Subcutaneous abdominal adipose tissue (tissue), 5 donors: ENCODE results near the gene IL1RAPL1.

Source experiments
- H3K27ac ChIP-seq: one replicate; pipeline ENCODE4 v1.7.0; 2013; ENCODE audit warnings: low read depth, mild to moderate bottlenecking, inconsistent platforms, low read length, moderate library complexity
- H3K27me3 ChIP-seq, 5 donors: one replicate each; pipeline ENCODE4 v1.7.0; 2013; ENCODE audit warnings: low read length in 5 of 5, inconsistent platforms in 1 of 5; ENCODE audit not compliant: control insufficient read depth in 5 of 5, insufficient read depth in 4 of 5
- H3K36me3 ChIP-seq, 5 donors: one replicate each; pipeline ENCODE4 v1.7.0; 2013; ENCODE audit warnings: low read length in 5 of 5; ENCODE audit not compliant: control insufficient read depth in 5 of 5, insufficient read depth in 5 of 5
- H3K4me1 ChIP-seq, 5 donors: one replicate each; pipeline ENCODE4 v1.7.0; 2013; ENCODE audit warnings: low read length in 5 of 5, mild to moderate bottlenecking in 3 of 5, moderate library complexity in 1 of 5; ENCODE audit not compliant: control insufficient read depth in 5 of 5, insufficient read depth in 5 of 5
- H3K4me3 ChIP-seq, 5 donors: one replicate each; pipeline ENCODE4 v1.7.0; 2013; ENCODE audit warnings: low read length in 5 of 5, low read depth in 1 of 5
- H3K9ac ChIP-seq, 5 donors: one replicate each; pipeline ENCODE4 v1.7.0; 2013; ENCODE audit warnings: low read length in 5 of 5, mild to moderate bottlenecking in 4 of 5, moderate library complexity in 3 of 5
- H3K9me3 ChIP-seq, 5 donors: one replicate each; pipeline ENCODE4 v1.7.0; 2013; ENCODE audit warnings: low read length in 5 of 5; ENCODE audit not compliant: control insufficient read depth in 5 of 5
- donor health status: healthy.
- donor health status: healthy.
- donor health status: healthy.
- donor health status: healthy.
- donor health status: healthy.

Gene IL1RAPL1

DNA sequence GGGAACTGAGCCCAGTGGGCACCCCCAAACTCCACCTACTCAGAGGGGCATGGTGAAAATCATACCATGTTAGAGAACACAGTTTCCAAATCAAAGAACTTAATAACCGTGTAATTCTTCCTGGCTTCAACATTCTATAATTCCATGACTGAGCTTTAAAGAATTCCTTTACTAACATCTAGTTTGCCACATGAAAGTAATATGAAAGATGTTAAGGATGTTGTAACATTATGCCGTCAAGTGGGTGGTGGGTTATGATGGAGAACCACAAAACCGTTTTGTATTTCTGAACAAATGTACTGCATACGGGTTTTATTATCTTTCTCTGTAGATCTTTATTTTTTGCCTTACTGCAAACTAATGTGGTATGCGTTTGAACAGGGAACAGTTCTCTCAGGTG, 1079.1 kb downstream of the IL1RAPL1 start:
- Histone ChIP-seq H3K36me3 (no peaks in the 10 kb centered on the region), H3K4me1 (no peaks in the 10 kb centered on the region), H3K4me3 (no peak overlapping the region), H3K9me3 (no peaks in the 10 kb centered on the region), H3K9ac (no peak overlapping the region), H3K27ac (no peak overlapping the region), H3K27me3 (peaks cover 0 to under 1% (median 0%) of the 10 kb centered on the region in 5 donors)

DNA sequence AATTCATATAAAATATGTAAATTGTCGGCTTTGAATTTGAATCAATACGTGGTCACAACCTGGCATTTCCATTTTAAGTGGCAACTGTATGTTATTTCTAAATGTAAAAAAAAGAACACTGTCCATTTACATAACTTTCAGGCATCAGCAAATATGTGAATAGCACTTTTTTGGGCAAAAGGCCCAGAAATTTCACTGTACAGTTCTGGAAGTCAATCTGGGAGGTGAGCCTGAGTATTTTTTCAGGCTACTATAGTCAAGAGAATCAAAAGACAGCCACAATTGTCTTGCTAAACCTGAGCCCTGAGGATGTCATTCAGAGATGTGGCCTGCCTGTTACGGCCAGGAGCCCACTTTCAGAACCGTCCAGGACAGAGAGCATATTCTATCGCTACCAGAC, 1084.2 kb downstream of the IL1RAPL1 start:
- H3K27ac ChIP-seq: no peak overlapping the region
- no peaks in the 10 kb centered on the region for H3K36me3 ChIP-seq
- H3K4me1 ChIP-seq: no peaks in the 10 kb centered on the region
- no peak overlapping the region for H3K4me3 ChIP-seq
- peaks cover 0 to 4% (median 0%) of the 10 kb centered on the region in 5 donors for H3K27me3 ChIP-seq
- H3K9me3 ChIP-seq: no peaks in the 10 kb centered on the region
- no peak overlapping the region for H3K9ac ChIP-seq

DNA sequence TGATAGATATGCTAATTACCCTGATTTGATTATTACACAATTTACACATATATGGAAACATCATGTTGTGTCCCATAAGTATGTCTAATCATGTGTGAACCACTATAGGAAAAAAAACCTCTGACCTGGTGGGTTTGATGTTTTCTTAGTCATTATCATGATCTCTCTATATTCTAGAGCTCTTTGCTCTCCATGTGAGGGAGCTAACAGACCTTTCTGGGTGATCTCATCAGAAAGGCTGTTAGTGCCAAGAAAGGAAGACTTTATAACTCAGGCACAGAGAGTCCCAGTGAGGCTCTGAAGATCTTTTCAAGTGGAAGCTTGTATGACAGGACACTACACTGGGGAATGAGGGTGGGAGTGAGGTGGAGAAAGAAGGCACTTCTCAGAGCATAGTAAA, 1100.4 kb downstream of the IL1RAPL1 start:
- Histone ChIP-seq H3K27me3 (no peaks in the 10 kb centered on the region), H3K9ac (no peak overlapping the region), H3K27ac (no peak overlapping the region), H3K4me3 (no peak overlapping the region), H3K36me3 (no peaks in the 10 kb centered on the region), H3K4me1 (no peaks in the 10 kb centered on the region), H3K9me3 (no peaks in the 10 kb centered on the region)

DNA sequence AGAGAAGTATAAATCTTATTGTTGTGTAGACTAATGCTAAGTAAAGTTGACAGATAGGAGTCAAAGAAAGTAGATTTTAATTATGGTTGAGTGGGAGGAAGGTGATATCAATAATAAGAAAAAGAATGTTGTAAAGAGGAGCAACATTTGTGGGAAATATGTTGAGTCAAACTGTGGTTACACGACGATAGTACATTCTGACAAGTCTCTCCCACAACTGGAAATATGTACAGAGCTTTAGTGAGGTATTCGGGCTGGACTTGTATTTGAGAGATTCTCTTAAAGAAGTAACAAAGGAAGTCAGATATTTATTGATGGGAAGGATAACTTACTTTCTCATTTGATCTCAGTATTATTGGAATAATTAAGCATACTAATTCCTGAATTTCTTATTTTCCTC, 1102.8 kb downstream of the IL1RAPL1 start:
- no peaks in the 10 kb centered on the region for H3K36me3 ChIP-seq
- no peaks in the 10 kb centered on the region for H3K4me1 ChIP-seq
- H3K27me3 ChIP-seq: no peaks in the 10 kb centered on the region
- H3K27ac ChIP-seq: no peak overlapping the region
- H3K4me3 ChIP-seq: no peak overlapping the region
- H3K9ac ChIP-seq: no peak overlapping the region
- no peaks in the 10 kb centered on the region for H3K9me3 ChIP-seq

DNA sequence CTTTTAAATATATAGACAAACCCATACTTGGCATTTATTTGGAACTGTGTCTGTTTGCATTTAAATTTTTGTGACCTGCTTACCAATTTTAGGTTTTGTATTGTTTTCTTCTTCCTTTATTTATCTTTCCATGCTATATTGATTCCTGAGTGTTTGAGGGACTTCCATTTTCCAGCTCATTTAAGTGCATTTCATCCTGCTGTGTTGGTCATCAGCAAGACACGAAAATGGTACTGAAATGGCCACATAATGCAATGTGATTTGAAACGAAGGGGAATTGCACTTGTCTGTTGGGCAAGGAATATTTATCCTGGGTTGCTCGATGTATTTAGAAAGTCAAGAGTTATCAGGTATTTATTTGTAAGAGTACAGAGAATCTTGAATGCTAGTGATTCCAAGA, 1103.8 kb downstream of the IL1RAPL1 start:
- Histone ChIP-seq H3K27me3 (no peaks in the 10 kb centered on the region), H3K9me3 (no peaks in the 10 kb centered on the region), H3K9ac (no peak overlapping the region), H3K4me1 (no peaks in the 10 kb centered on the region), H3K27ac (no peak overlapping the region), H3K4me3 (no peak overlapping the region), H3K36me3 (no peaks in the 10 kb centered on the region)

DNA sequence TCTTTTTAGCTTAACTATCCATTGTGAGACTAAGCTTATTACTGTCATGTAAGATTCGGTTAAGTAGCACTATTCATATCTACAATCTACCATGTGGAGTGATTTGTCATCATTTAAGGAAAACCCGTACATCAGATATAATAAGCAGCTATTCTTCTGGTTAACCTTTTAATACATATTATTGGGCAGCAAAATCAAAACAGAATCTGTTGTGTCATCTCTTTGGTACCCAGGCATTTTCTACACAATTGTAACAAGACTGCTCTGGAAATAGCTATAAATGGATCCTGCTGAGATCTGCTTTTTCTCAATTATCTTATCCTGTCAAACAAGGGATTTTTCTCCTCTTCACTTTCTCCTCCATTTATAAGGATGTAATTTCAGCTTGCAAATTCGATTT, 1106.7 kb downstream of the IL1RAPL1 start:
- Histone ChIP-seq H3K9me3 (no peaks in the 10 kb centered on the region), H3K4me3 (no peak overlapping the region), H3K4me1 (no peaks in the 10 kb centered on the region), H3K9ac (no peak overlapping the region), H3K36me3 (no peaks in the 10 kb centered on the region), H3K27ac (no peak overlapping the region), H3K27me3 (no peaks in the 10 kb centered on the region)

DNA sequence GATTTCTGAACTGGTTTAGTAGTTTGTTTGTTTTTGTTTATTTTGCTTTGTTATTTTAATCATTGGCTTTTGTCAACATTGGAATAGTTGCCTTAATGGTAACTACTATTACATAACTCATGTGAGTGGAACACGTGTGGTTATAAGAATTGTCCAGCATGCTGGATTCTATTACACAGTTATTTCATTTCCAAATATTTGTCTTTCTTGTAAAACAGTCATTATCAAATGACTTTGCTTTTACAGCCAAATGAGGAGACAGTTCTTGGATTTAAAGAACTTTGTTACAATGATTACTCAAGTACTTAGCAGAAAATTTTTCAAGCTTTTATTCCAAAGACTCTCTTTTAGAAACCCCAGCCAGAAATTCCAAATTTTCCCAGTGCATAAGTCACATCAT, 1112.0 kb downstream of the IL1RAPL1 start:
- Histone ChIP-seq H3K4me3 (no peak overlapping the region), H3K9me3 (no peaks in the 10 kb centered on the region), H3K9ac (no peak overlapping the region), H3K27ac (no peak overlapping the region), H3K27me3 (no peaks in the 10 kb centered on the region), H3K4me1 (no peaks in the 10 kb centered on the region), H3K36me3 (no peaks in the 10 kb centered on the region)

DNA sequence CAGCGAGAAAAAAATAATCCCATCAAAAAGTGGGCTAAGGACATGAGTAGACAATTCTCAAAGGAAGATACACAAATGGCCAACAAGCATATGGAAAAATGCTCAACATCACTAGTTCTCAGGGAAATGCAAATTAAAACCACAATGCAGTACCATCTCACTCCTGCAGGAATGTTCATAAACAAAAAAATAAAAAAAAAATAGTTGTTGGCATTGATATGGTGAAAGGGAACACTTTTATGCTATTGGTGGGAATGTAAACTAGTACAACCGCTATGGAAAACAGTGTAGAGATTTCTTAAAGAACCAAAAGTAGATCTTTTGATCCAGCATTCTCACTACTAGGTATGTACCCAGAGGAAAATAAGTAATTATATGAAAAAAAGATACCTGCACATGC, 1119.8 kb downstream of the IL1RAPL1 start:
- Histone ChIP-seq H3K4me1 (no peaks in the 10 kb centered on the region), H3K9me3 (peaks cover 0 to 19% (median 6%) of the 10 kb centered on the region in 5 donors), H3K27me3 (no peaks in the 10 kb centered on the region), H3K4me3 (no peak overlapping the region), H3K9ac (no peak overlapping the region), H3K36me3 (no peaks in the 10 kb centered on the region), H3K27ac (no peak overlapping the region)

DNA sequence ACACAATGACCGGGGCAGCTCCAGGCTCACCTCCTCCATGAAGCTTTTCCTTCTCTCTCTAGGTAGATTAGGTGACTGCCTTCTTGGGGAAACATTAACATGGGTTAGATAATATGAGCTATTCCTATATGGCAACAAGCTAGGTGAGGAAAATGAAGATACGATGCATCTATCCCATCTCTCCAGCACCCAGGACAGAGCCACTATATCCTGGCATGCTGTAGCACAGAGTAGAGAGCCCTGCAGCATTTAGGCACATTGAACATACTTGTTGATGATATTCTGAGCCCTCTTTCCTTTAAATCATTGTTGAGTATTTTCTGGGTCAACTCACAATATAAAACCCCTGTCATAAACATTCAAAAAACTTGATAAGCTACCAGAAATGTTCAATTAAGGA, 1133.9 kb downstream of the IL1RAPL1 start:
- Histone ChIP-seq H3K27ac (no peak overlapping the region), H3K36me3 (no peaks in the 10 kb centered on the region), H3K27me3 (no peaks in the 10 kb centered on the region), H3K4me3 (no peak overlapping the region), H3K9me3 (peaks cover 0 to 2% (median 0%) of the 10 kb centered on the region in 5 donors), H3K4me1 (no peaks in the 10 kb centered on the region), H3K9ac (no peak overlapping the region)

DNA sequence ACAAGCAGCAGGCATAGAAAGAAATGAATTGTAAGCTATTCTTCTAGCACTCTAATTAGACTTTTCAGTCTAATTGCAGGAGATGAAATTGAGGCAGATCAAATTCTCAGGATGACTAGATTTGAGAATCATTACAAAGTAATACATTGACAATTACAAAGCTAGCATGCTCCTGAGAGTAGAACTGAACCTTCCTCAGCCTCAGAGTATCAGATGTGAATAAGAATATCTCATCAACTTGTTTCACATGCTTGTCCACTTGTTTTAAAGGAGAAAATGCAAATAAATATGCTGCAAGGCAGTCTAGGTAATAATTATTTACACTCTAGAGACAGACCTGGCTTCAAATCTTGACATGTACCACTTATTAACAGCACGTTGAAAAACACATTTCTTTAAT, 1137.1 kb downstream of the IL1RAPL1 start:
- H3K4me1 ChIP-seq: no peaks in the 10 kb centered on the region
- H3K9me3 ChIP-seq: peaks cover 0 to 2% (median 0%) of the 10 kb centered on the region in 5 donors
- H3K9ac ChIP-seq: no peak overlapping the region
- H3K36me3 ChIP-seq: no peaks in the 10 kb centered on the region
- no peak overlapping the region for H3K4me3 ChIP-seq
- H3K27ac ChIP-seq: no peak overlapping the region
- H3K27me3 ChIP-seq: peaks cover 0 to 4% (median 0%) of the 10 kb centered on the region in 5 donors

DNA sequence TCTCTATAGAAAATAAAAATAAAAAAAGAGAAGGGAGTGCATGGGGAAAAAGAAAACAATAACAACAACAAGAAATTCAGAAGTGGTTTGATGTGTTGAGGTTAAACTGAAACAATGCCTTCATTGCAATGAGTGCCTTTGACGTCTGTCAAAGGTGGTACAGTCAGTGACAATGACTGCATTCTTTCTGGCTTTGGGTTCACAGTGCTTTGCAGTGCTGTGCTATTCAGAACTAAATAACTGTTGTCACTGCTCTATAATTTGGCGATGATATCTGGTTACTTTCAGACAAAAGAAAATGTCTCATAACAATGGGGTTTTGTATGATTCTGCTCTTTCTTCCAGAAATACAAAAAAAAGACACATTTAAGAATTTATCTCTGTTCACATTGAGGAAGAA, 1139.6 kb downstream of the IL1RAPL1 start:
- Histone ChIP-seq H3K27ac (no peak overlapping the region), H3K4me3 (no peak overlapping the region), H3K4me1 (no peaks in the 10 kb centered on the region), H3K27me3 (peaks cover 0 to 4% (median 2%) of the 10 kb centered on the region in 5 donors), H3K9me3 (no peaks in the 10 kb centered on the region), H3K9ac (no peak overlapping the region), H3K36me3 (no peaks in the 10 kb centered on the region)
